ENCODE results near the gene PDE3B. TPM values are rescaled to one million over a fixed set of nuclear protein-coding genes. Genes with fewer than 3 reads are reported as not detected.
A peak's percentile ranks its signal among the peaks of the same experiment; 100 is the strongest.
"Not testable (repeated sequence)": the region's sequence is repeated elsewhere in the genome, so short reads cannot be mapped to it uniquely, and the experiment has no call there.

The PDE3B gene
- total RNA-seq, 1 donor: 0.36 TPM

DNA sequence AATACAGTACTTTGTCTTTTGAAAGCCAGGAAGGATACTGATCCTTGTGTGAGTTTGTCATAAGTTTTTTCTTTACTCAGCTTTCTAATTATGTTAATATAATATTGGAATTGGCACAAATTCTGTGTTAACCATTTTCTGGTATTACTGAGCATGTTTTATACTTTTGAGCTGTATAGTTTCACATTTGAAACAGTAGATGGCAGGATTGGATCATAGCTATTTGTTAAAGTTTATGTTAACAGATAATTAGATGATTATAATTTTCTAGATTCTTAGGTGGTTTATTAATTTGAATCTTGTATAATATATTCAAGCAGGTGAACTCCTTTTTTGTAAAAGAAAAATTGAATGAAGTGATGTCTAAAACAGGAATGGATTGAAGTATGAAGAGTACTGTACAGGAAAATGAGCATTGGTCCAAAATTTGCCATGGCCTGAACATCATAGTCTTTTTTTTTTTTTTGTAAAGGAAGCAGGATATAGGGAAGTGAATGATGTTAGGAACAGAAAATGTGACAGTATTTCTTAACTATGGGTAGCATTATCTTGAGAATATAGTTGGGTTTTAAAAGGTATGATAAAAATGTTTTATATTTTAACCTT, 146.4 kb downstream of the PDE3B start:
- H3K9me3 ChIP-seq (ENCODE audit: low read depth, low read length): no peaks in the 10 kb centered on the region
- no peaks in the 10 kb centered on the region for H3K27me3 ChIP-seq (ENCODE audit: insufficient read depth, low read length)
- H4K20me1 ChIP-seq (ENCODE audit: insufficient read depth, low read length): no peaks in the 10 kb centered on the region
- no peaks in the 10 kb centered on the region for H3K79me2 ChIP-seq (ENCODE audit: insufficient read depth, low read length)
- TF ChIP-seq CTCF (IDR thresholded peaks at IDR 0.05; ENCODE audit: extremely low read depth, low read depth, low read length): peak; percentile 56
- no peak overlapping the region for H3K4me2 ChIP-seq (ENCODE audit: insufficient read depth, low read length)
- H2AFZ ChIP-seq (ENCODE audit: low read length): no peak overlapping the region
- no peak overlapping the region for H3K27ac ChIP-seq (ENCODE audit: low read depth, low read length)
- no peaks in the 10 kb centered on the region for H3K36me3 ChIP-seq (ENCODE audit: insufficient read depth, low read length)
- H3K4me3 ChIP-seq (ENCODE audit: insufficient read depth, low read length): no peak overlapping the region
- H3K4me1 ChIP-seq (ENCODE audit: insufficient read depth, low read length): no peaks in the 10 kb centered on the region
- DNase-seq (ENCODE audit: insufficient read length, low spot score, missing footprints): no peak

GRCh38 chr11:14793546-14793945, 149.9 kb downstream of the PDE3B start:
- Histone ChIP-seq H3K9me3 (ENCODE audit: low read depth, low read length) (no peaks in the 10 kb centered on the region), H2AFZ (ENCODE audit: low read length) (no peak overlapping the region), H4K20me1 (ENCODE audit: insufficient read depth, low read length) (no peaks in the 10 kb centered on the region), H3K27ac (ENCODE audit: low read depth, low read length) (no peak overlapping the region), H3K4me3 (ENCODE audit: insufficient read depth, low read length) (no peak overlapping the region), H3K4me2 (ENCODE audit: insufficient read depth, low read length) (no peak overlapping the region), H3K27me3 (ENCODE audit: insufficient read depth, low read length) (no peaks in the 10 kb centered on the region), H3K36me3 (ENCODE audit: insufficient read depth, low read length) (no peaks in the 10 kb centered on the region), H3K4me1 (ENCODE audit: insufficient read depth, low read length) (no peaks in the 10 kb centered on the region), H3K79me2 (ENCODE audit: insufficient read depth, low read length) (no peaks in the 10 kb centered on the region)
- no peak for DNase-seq (ENCODE audit: insufficient read length, low spot score, missing footprints)
- no peak for TF ChIP-seq CTCF (IDR thresholded peaks at IDR 0.05; ENCODE audit: extremely low read depth, low read depth, low read length)

DNA sequence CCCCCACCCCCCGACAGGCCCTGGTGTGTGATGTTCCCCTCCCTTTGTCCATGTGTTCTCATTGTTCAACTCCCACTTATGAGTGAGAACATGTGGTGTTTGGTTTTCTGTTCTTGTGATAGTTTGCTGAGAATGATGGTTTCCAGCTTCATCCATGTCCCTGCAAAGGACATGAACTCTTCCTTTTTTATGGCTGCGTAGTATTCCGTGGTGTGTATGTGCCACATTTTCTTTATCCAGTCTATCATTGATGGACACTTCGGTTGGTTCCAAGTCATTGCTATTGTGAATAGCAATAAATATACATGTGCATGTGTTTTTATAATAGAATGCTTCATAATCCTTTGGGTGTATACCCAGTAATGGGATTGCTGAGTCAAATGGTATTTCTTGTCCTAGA, 152.4 kb downstream of the PDE3B start:
- not testable (repeated sequence) for H3K4me3 ChIP-seq (ENCODE audit: insufficient read depth, low read length); H2AFZ ChIP-seq (ENCODE audit: low read length); H3K27me3 ChIP-seq (ENCODE audit: insufficient read depth, low read length); H4K20me1 ChIP-seq (ENCODE audit: insufficient read depth, low read length); H3K36me3 ChIP-seq (ENCODE audit: insufficient read depth, low read length); H3K4me2 ChIP-seq (ENCODE audit: insufficient read depth, low read length); H3K4me1 ChIP-seq (ENCODE audit: insufficient read depth, low read length); DNase-seq (ENCODE audit: insufficient read length, low spot score, missing footprints); H3K9me3 ChIP-seq (ENCODE audit: low read depth, low read length); H3K79me2 ChIP-seq (ENCODE audit: insufficient read depth, low read length); H3K27ac ChIP-seq (ENCODE audit: low read depth, low read length)

DNA sequence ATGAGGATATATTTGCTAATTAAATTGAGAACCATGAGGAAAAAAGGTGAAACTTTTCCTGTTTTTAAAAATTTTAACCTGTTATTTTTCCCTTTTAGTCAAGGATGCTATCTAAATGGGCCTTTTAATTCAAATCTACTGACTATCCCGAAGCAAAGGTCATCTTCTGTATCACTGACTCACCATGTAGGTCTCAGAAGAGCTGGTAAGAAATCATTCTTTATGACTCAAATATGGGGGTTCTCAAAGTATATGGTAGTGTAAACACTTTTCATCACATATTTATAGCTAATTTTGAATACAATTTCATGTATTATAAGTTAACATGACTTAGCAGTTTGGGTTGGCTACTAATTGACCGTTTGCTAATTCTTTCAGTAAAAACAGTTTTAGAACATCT, 160.2 kb downstream of the PDE3B start:
- no peak for TF ChIP-seq CTCF (IDR thresholded peaks at IDR 0.05; ENCODE audit: extremely low read depth, low read depth, low read length)
- Histone ChIP-seq H3K27ac (ENCODE audit: low read depth, low read length) (no peak overlapping the region), H4K20me1 (ENCODE audit: insufficient read depth, low read length) (no peaks in the 10 kb centered on the region), H3K27me3 (ENCODE audit: insufficient read depth, low read length) (no peaks in the 10 kb centered on the region), H3K79me2 (ENCODE audit: insufficient read depth, low read length) (no peaks in the 10 kb centered on the region), H3K4me3 (ENCODE audit: insufficient read depth, low read length) (no peak overlapping the region), H3K4me2 (ENCODE audit: insufficient read depth, low read length) (no peak overlapping the region), H2AFZ (ENCODE audit: low read length) (no peak overlapping the region), H3K4me1 (ENCODE audit: insufficient read depth, low read length) (no peaks in the 10 kb centered on the region), H3K9me3 (ENCODE audit: low read depth, low read length) (no peaks in the 10 kb centered on the region), H3K36me3 (ENCODE audit: insufficient read depth, low read length) (no peaks in the 10 kb centered on the region)
- DNase-seq (ENCODE audit: insufficient read length, low spot score, missing footprints): no peak

All from osteoblast (primary cell).